GM12892 (cell line): ENCODE measurements around the gene GSX2.

Experiments
- POLR2A ChIP-seq: IDR thresholded peaks from 2 replicates; pipeline ENCODE4 v1.6.1; 2011; ENCODE audit warnings: low read depth, low read length, control low read depth
- POLR2AphosphoS5 ChIP-seq: IDR thresholded peaks from 2 replicates; pipeline ENCODE4 v1.6.1; 2011; ENCODE audit warnings: low read depth, low read length, control low read depth
- TAF1 ChIP-seq: IDR thresholded peaks from 2 replicates; pipeline ENCODE4 v1.6.1; 2011; ENCODE audit warnings: low read depth, mild to moderate bottlenecking, control low read depth, low read length, borderline replicate concordance

DNA sequence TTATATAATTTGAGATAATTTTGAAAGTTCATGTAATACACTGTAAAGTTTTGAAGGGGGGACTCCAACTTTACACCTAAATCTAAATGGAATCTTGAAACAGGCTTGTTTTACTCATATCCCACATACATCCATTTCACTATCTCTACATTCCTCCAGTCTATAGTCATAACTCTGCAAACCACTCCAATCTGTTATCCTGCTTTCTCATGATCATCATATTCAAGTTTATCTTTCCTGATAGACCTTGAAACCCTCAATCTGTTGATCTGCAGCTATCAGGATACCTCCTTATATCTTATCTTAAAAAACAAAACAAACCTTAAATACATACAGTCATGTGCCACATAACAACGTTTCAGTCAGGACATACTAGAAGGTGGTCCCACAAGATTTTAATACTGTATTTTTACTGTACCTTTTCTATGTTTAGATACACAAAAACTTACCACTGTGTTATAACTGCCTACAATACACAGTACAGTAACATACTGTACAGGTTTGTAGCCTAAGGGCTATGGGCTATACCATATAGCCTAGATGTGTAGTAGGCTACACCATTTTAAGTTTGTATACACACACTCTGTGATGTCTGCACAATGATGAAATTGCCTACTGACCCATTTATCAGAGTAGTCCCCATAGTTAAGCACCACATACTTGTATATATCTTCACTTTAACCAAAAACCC lies 49.6 kb upstream of the GSX2 start:
- no peak for TF ChIP-seq POLR2A
- TF ChIP-seq POLR2AphosphoS5 = no peak
- TF ChIP-seq TAF1 = no peak
